Loucy (cell line): ENCODE results near the gene DOCK8.

Experiments used
- CTCF ChIP-seq: fragments of 200-600 bp; sonication (generic); conservative IDR thresholded peaks from 2 replicates; pipeline ENCODE4 v1.5.1; 2014; ENCODE audit warnings: mild to moderate bottlenecking, antibody characterized with exemption, low read length
- EZH2phosphoT487 ChIP-seq: fragments of 200-600 bp; IDR thresholded peaks from 2 replicates; pipeline ENCODE4 v1.6.1; 2018; ENCODE audit warnings: antibody characterized with exemption, mild to moderate bottlenecking, moderate library complexity, borderline replicate concordance

- TF ChIP-seq CTCF (no peak), EZH2phosphoT487 (no peak)
Observed at GRCh38 chr9:374736-375135, 160.1 kb downstream of the DOCK8 start.
